HG02763 (cell line): ENCODE measurements around the gene SIL1.

Experiments
- ATAC-seq: cut with Tn5 transposase; IDR thresholded peaks from one replicate; pipeline ENCODE4 v1.9.1; 2021; ENCODE audit warnings: mild to moderate bottlenecking, moderate library complexity; ENCODE audit not compliant: unreplicated experiment

Gene SIL1

DNA sequence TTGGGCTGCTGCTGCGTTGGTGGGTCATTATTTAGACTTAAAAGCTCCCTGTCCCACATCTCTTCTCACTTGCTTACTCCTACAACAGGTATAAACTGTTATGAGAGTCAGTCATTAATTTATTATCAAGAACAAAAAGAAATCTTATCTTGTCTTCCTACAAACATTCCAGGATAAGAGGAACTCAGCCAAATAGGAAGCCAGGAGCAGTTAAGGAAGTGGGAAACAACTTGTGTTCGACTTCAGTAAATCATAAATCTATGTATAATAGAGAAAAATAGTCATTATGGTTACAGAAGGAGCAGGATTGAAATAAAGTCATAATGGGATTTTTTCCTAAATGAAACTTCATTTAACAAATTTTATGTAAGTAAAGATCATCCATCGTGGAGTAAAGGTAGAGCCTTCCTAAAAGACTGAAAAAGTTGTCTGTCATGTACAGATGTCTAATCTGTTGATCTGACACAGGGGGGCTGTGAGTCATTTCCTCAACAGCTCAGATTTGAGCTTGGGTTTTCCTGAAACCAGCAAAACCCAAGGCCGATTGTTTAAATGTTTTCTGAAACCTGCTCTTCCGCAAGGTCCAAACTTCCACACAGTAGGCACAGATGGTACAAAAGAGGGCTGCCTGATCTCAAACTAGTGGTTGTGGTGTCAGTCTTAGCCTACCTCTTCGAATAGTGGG is 297.7 kb downstream of the SIL1 start:
- ATAC-seq: no peak

DNA sequence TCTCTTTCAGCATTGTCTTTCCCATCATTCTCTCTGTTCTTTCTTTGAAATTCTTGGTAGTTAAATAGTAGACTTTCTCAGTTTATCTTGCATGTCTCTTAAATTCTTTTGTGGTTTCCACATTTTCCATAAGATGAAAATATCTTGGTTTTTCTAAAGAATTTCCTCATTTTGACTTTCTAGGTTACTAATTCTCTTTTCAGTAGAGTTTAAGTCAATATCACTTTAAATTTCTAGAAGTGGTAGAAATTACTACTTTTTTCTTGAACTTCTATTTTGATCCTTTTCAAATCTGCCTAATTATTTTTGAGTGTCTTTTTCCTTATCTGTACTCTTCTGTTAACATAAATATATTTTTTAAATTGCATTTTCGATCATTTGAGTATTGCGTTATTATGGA is 299.4 kb downstream of the SIL1 start:
- ATAC-seq: no peak

DNA sequence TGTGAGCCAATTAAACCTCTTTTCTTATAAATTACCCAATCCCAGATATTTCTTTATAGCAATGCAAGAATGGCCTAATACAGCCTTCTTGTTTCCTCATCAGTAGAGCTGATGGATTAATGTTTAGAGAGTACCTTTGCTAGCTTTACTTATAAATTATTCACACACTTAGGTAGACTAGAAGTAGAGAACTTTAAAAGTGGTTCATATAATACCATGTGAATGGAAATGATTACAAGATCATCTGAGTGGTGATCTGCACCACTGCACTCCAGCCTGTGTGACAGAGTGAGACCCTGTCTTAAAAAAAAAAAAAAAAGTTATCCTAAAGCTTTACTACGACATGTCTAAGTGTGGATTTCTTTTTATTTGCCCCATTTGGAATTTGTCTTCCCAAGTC is 299.9 kb downstream of the SIL1 start:
- ATAC-seq: no peak
